LHCN-M2 (cell line): Measurements from ENCODE around the gene ARHGAP28. TPM values are rescaled to one million over a fixed set of nuclear protein-coding genes. Genes with fewer than 3 reads are reported as not detected.
"Not testable (repeated sequence)": the region's sequence is repeated elsewhere in the genome, so short reads cannot be mapped to it uniquely, and the experiment has no call there.

Experiments used
- DNase-seq: peaks from one replicate; pipeline ENCODE4 v3.0.0-alpha.2; 2012; ENCODE audit warnings: low read depth
- total RNA-seq: library from RNA; depleted of rRNA; stranded (reverse); fragments of >200 nt; gene quantifications from 2 replicates; pipeline ENCODE4 v1.2.3, GENCODE V29; 2014

The ARHGAP28 gene
- total RNA-seq, 1 experiment from 2014 or later = 15.5 TPM

GRCh38 chr18:6923220-6923619 lies 193.7 kb downstream of the ARHGAP28 start:
- no peak for DNase-seq

- no peak for DNase-seq
Observed at GRCh38 chr18:6927153-6927552, 197.6 kb downstream of the ARHGAP28 start.

GRCh38 chr18:6928359-6928758 lies 198.8 kb downstream of the ARHGAP28 start:
- DNase-seq = no peak

- DNase-seq = no peak
Observed at GRCh38 chr18:6929370-6930102, 200.0 kb downstream of the ARHGAP28 start.

- no peak for DNase-seq
Observed at GRCh38 chr18:6934859-6935258, 205.3 kb downstream of the ARHGAP28 start.

GRCh38 chr18:6938003-6938402 lies 208.5 kb downstream of the ARHGAP28 start:
- DNase-seq = no peak

GRCh38 chr18:6938403-6938802 lies 208.9 kb downstream of the ARHGAP28 start:
- not testable (repeated sequence) for DNase-seq

- no peak for DNase-seq
Observed at GRCh38 chr18:6939972-6940371, 210.5 kb downstream of the ARHGAP28 start.

- DNase-seq = no peak
Observed at GRCh38 chr18:6940451-6940850, 210.9 kb downstream of the ARHGAP28 start.

GRCh38 chr18:6941996-6942395 lies 212.5 kb downstream of the ARHGAP28 start:
- no peak for DNase-seq

GRCh38 chr18:6942742-6943141 lies 213.2 kb downstream of the ARHGAP28 start:
- DNase-seq = no peak

GRCh38 chr18:6943143-6943542 lies 213.6 kb downstream of the ARHGAP28 start:
- DNase-seq = no peak

GRCh38 chr18:6947338-6948030 lies 218.0 kb downstream of the ARHGAP28 start:
- no peak for DNase-seq

- no peak for DNase-seq
Observed at GRCh38 chr18:6948281-6949055, 219.0 kb downstream of the ARHGAP28 start.

GRCh38 chr18:6949800-6950586 lies 220.5 kb downstream of the ARHGAP28 start:
- no peak for DNase-seq

GRCh38 chr18:6950641-6951040 lies 221.1 kb downstream of the ARHGAP28 start:
- DNase-seq = no peak

GRCh38 chr18:6951336-6952090 lies 222.0 kb downstream of the ARHGAP28 start:
- DNase-seq = no peak

- DNase-seq = no peak
Observed at GRCh38 chr18:6954501-6954900, 225.0 kb downstream of the ARHGAP28 start.

GRCh38 chr18:6955304-6955703 lies 225.8 kb downstream of the ARHGAP28 start:
- DNase-seq = no peak

- no peak for DNase-seq
Observed at GRCh38 chr18:6956495-6956894, 227.0 kb downstream of the ARHGAP28 start.

- DNase-seq = no peak
Observed at GRCh38 chr18:6956999-6957398, 227.5 kb downstream of the ARHGAP28 start.
